ENCODE data around the gene FLOT1. TPM values are rescaled to one million over a fixed set of nuclear protein-coding genes. Genes with fewer than 3 reads are reported as not detected.

FLOT1 gene
- total RNA-seq, 1 experiment from 2014 or later: 111 TPM

- Histone ChIP-seq H2AK5ac (ENCODE audit: insufficient read length, low read length) (no peak overlapping the region), H4K5ac (ENCODE audit: insufficient read length, low read depth, low read length) (no peak overlapping the region), H2BK20ac (ENCODE audit: low read depth, low read length, poor library complexity, severe bottlenecking) (no peak overlapping the region), H4K91ac (ENCODE audit: insufficient read length, low read depth, low read length) (no peak overlapping the region), H3K4ac (ENCODE audit: low read depth, low read length) (no peak overlapping the region), H3K18ac (ENCODE audit: insufficient read length, low read depth, low read length) (no peak overlapping the region), H3K56ac (ENCODE audit: insufficient read length, low read depth, low read length) (no peak overlapping the region), H3K14ac (ENCODE audit: insufficient read depth, low read length) (no peak overlapping the region), H3K23ac (ENCODE audit: insufficient read length, low read depth, low read length) (no peak overlapping the region), H3K27me3 (ENCODE audit: insufficient read depth, low read length) (no peaks in the 10 kb centered on the region), H2BK15ac (ENCODE audit: low read depth, low read length) (no peak overlapping the region), H3K23me2 (ENCODE audit: insufficient read length, low read depth, low read length, poor library complexity, severe bottlenecking) (peaks cover 6% of the 10 kb centered on the region), H4K8ac (replicated peaks; ENCODE audit: insufficient read length, low read depth, low read length) (no peak overlapping the region), H2AFZ (ENCODE audit: low read length) (no peak overlapping the region), H3K4me2 (ENCODE audit: insufficient read depth, insufficient read length, low read length) (no peak overlapping the region), H3K79me1 (ENCODE audit: insufficient read depth, low read depth, low read length, poor library complexity, severe bottlenecking) (no peaks in the 10 kb centered on the region), H4K20me1 (ENCODE audit: control insufficient read depth, insufficient read depth, insufficient read length) (no peaks in the 10 kb centered on the region), H3T11ph (ENCODE audit: low read length) (no peak overlapping the region), H2BK120ac (ENCODE audit: low read depth, low read length, poor library complexity, severe bottlenecking) (no peak overlapping the region), H3K27ac (ENCODE audit: insufficient read length, low read depth, low read length) (no peak overlapping the region), H3K9me3 (ENCODE audit: control insufficient read depth, low read depth, low read length) (no peaks in the 10 kb centered on the region), H3K79me2 (ENCODE audit: insufficient read depth, low read length) (no peaks in the 10 kb centered on the region), H2BK12ac (ENCODE audit: insufficient read length, low read depth, low read length) (no peak overlapping the region), H3K9ac (ENCODE audit: extremely low read depth, insufficient read length, low read length) (no peak overlapping the region), H3K4me1 (ENCODE audit: insufficient read depth, low read length) (no peaks in the 10 kb centered on the region), H2BK5ac (ENCODE audit: insufficient read length, low read length) (no peak overlapping the region)
- no CpG with 5 or more reads among the region's 7 CpGs for WGBS (ENCODE audit: extremely low coverage, insufficient read length, low lambda C conversion rate)
- no peak for DNase-seq
- Mint-ChIP-seq H3K36me3 (ENCODE audit: insufficient read depth in 1 of 3, low read depth in 3 of 3) (peaks cover 52 to 75% (median 72%) of the 10 kb centered on the region in 3 experiments; a peak in 6 of 7 replicates), H3K4me3 (no peak overlapping the region), H3K4me1 (peaks cover 17% of the 10 kb centered on the region in 2 experiments), H3K9me3 (peaks cover under 1% of the 10 kb centered on the region in 2 experiments; a peak in 1 of 5 replicates), H3K27ac (peak overlapping the region in 1 of 3 experiments; percentile 90; a peak in 2 of 7 replicates), H3K27me3 (ENCODE audit: low read depth) (no peaks in the 10 kb centered on the region)
- no peak for TF ChIP-seq CTCF (conservative IDR thresholded peaks at IDR 0.05)
Observed at GRCh38 chr6:30712441-30712945, 30.0 kb downstream of the FLOT1 start.

All from H9 (cell line).